Lung microvascular endothelial cell (primary cell): ENCODE results near the gene CASQ2. TPM values are rescaled to one million over a fixed set of nuclear protein-coding genes. Genes with fewer than 3 reads are reported as not detected.

Experiments
- DNase-seq, 2 donors: peaks; one replicate each; pipeline versions ENCODE4 v3.0.0 to v3.0.0-alpha.2; 2010; ENCODE audit warnings: low read depth in 2 of 2
- total RNA-seq: library from RNA; depleted of rRNA; stranded (reverse); fragments of >200 nt; gene quantifications from 2 replicates; pipeline ENCODE4 v1.2.1, GENCODE V29; 2014

The CASQ2 gene
- total RNA-seq, result not detected in 2 replicates

GRCh38 chr1:115768549-115768948, at the start of gene CASQ2:
Gene CASQ2 (minus strand): TSS chr1:115768714. CDS start chr1:115768541, 173 bp downstream.
- no peak for DNase-seq

GRCh38 chr1:115815694-115816093, 47.2 kb upstream of the CASQ2 start:
- DNase-seq, result no peak

- no peak for DNase-seq
These were observed 46.3 kb upstream of the CASQ2 start for GRCh38 chr1:115814685-115815398.

GRCh38 chr1:115813727-115814126, 45.2 kb upstream of the CASQ2 start:
- no peak for DNase-seq

GRCh38 chr1:115811140-115811828, 42.8 kb upstream of the CASQ2 start:
- peak in 1 of 2 donors; percentile 16 for DNase-seq

GRCh38 chr1:115810609-115811008, 42.1 kb upstream of the CASQ2 start:
- no peak for DNase-seq

- no peak for DNase-seq
These were observed 41.3 kb upstream of the CASQ2 start for GRCh38 chr1:115809847-115810246.

- DNase-seq, result no peak
These were observed 40.6 kb upstream of the CASQ2 start for GRCh38 chr1:115809076-115809475.

GRCh38 chr1:115807723-115808122, 39.2 kb upstream of the CASQ2 start:
- peak; percentile 69 to 76 for DNase-seq

GRCh38 chr1:115805597-115805996, 37.1 kb upstream of the CASQ2 start:
- no peak for DNase-seq

- DNase-seq, result no peak
These were observed 33.9 kb upstream of the CASQ2 start for GRCh38 chr1:115802416-115802815.

GRCh38 chr1:115797486-115797885, 29.0 kb upstream of the CASQ2 start:
- no peak for DNase-seq

GRCh38 chr1:115796897-115797296, 28.4 kb upstream of the CASQ2 start:
- DNase-seq, result no peak

- DNase-seq, result no peak
These were observed 27.5 kb upstream of the CASQ2 start for GRCh38 chr1:115796036-115796435.

GRCh38 chr1:115794976-115795639, 26.6 kb upstream of the CASQ2 start:
- DNase-seq, result no peak

- DNase-seq, result no peak
These were observed 24.6 kb upstream of the CASQ2 start for GRCh38 chr1:115793162-115793561.

GRCh38 chr1:115791816-115792215, 23.3 kb upstream of the CASQ2 start:
- DNase-seq, result no peak

- DNase-seq, result no peak
These were observed 22.3 kb upstream of the CASQ2 start for GRCh38 chr1:115790846-115791245.

GRCh38 chr1:115790356-115790755, 21.8 kb upstream of the CASQ2 start:
- no peak for DNase-seq

- DNase-seq, result no peak
These were observed 14.8 kb upstream of the CASQ2 start for GRCh38 chr1:115783311-115783710.

GRCh38 chr1:115782571-115783281, 14.2 kb upstream of the CASQ2 start:
- peak in 1 of 2 donors; percentile 34 for DNase-seq

- no peak for DNase-seq
These were observed 13.3 kb upstream of the CASQ2 start for GRCh38 chr1:115781851-115782250.
